ENCODE measurements around the gene DOHH. TPM values are rescaled to one million over a fixed set of nuclear protein-coding genes. Genes with fewer than 3 reads are reported as not detected.

The DOHH gene
- total and polyA plus RNA-seq, 2 donors (not counting 3 experiments of a cell fraction or from before 2014, with no cell fraction given) = 8.7 to 15.2 TPM

- FAIRE-seq = no peak
- H3K9me1 ChIP-seq (replicated peaks; ENCODE audit: control insufficient read depth, extremely low read depth, insufficient read depth, low read length) = no peaks in the 10 kb centered on the region
- dilution Hi-C loops (cut with MboI; ENCODE audit: extremely low pct_ligation_motif_present, low sequenced_read_pairs) = no loop called here
- no peaks in the 10 kb centered on the region for H3K36me3 ChIP-seq (ENCODE audit: control insufficient read depth in 2 of 2, extremely low read depth in 1 of 2, insufficient read depth in 2 of 2, low read length in 2 of 2)
- BruUV-seq (replicated peaks) = no TSS peak
- H3K27me3 ChIP-seq (ENCODE audit: control insufficient read depth in 2 of 2, insufficient read depth in 2 of 2, low read length in 2 of 2) = peaks cover 3 to 11% of the 10 kb centered on the region in 2 experiments
- no peaks in the 10 kb centered on the region for H3K9me3 ChIP-seq (replicated peaks; ENCODE audit: control insufficient read depth, insufficient read depth, low read length)
- H3K4me2 ChIP-seq (ENCODE audit: insufficient read depth, low read length) = no peak within 1 kb of the TSS
- no peak within 1 kb of the TSS for H3K4me3 ChIP-seq (replicated peaks in 1 of 3; ENCODE audit: insufficient read depth in 1 of 3, low read depth in 1 of 3, low read length in 3 of 3)
- intact Hi-C loops (cut with micrococcal nuclease) = no loop called here
- no peak within 1 kb of the TSS for H3K27ac ChIP-seq (ENCODE audit: insufficient read depth, low read depth, low read length)
- H2AFZ ChIP-seq (ENCODE audit: low read depth, low read length) = no peak within 1 kb of the TSS
- H3K79me2 ChIP-seq (ENCODE audit: control insufficient read depth, insufficient read depth, low read length) = no peaks in the 10 kb centered on the region
- H4K20me1 ChIP-seq (replicated peaks; ENCODE audit: control insufficient read depth, extremely low read depth, insufficient read depth, low read length) = no peaks in the 10 kb centered on the region
- no peak for DNase-seq (ENCODE audit: low read depth, low spot score)
- TF ChIP-seq POLR2A (IDR thresholded peaks at IDR 0.05; ENCODE audit: low read depth, low read length) (no peak), FOS (IDR thresholded peaks at IDR 0.05; ENCODE audit: borderline replicate concordance, insufficient read depth, low read length) (no peak), MYC (IDR thresholded peaks at IDR 0.05; ENCODE audit: low read depth, low read length) (no peak), EZH2 (IDR thresholded peaks at IDR 0.05; ENCODE audit: borderline replicate concordance, low read depth, low read length, severe bottlenecking) (no peak)
- H3K9ac ChIP-seq (replicated peaks; ENCODE audit: extremely low read depth, insufficient read depth, low read length) = no peak within 1 kb of the TSS
- ChIA-PET POLR2A (no interaction called here), CTCF (interaction anchor here (0.7 to 6.2 kb wide), 6 partner anchors 10 to 180 kb away, joined by 4 to 147 read pairs (median 13); no protein-coding TSS in a partner anchor)
- H3K4me1 ChIP-seq (ENCODE audit: control insufficient read depth, extremely low read depth, insufficient read depth, low read length) = no peaks in the 10 kb centered on the region
Measured at GRCh38 chr19:3483226-3483628, 17.2 kb downstream of the DOHH start, which contains the start of gene SMIM44. TSS of gene SMIM44 (minus strand) at chr19:3483441. CDS start at chr19:3483403, 38 bp downstream.

- ChIA-PET POLR2A (no interaction called here), CTCF (interaction anchor here (1.4 to 6.2 kb wide), 5 partner anchors 10 to 179 kb away, joined by 5 to 147 read pairs (median 20); no protein-coding TSS in a partner anchor)
- Histone ChIP-seq H3K9me3 (replicated peaks; ENCODE audit: control insufficient read depth, insufficient read depth, low read length) (no peaks in the 10 kb centered on the region), H3K79me2 (ENCODE audit: control insufficient read depth, insufficient read depth, low read length) (no peaks in the 10 kb centered on the region), H3K27me3 (ENCODE audit: control insufficient read depth in 2 of 2, insufficient read depth in 2 of 2, low read length in 2 of 2) (peaks cover 3 to 11% of the 10 kb centered on the region in 2 experiments), H3K4me1 (ENCODE audit: control insufficient read depth, extremely low read depth, insufficient read depth, low read length) (no peaks in the 10 kb centered on the region), H4K20me1 (replicated peaks; ENCODE audit: control insufficient read depth, extremely low read depth, insufficient read depth, low read length) (no peaks in the 10 kb centered on the region), H2AFZ (ENCODE audit: low read depth, low read length) (no peak overlapping the region), H3K4me3 (replicated peaks in 1 of 3; ENCODE audit: insufficient read depth in 1 of 3, low read depth in 1 of 3, low read length in 3 of 3) (no peak overlapping the region), H3K27ac (ENCODE audit: insufficient read depth, low read depth, low read length) (no peak overlapping the region), H3K4me2 (ENCODE audit: insufficient read depth, low read length) (no peak overlapping the region), H3K9me1 (replicated peaks; ENCODE audit: control insufficient read depth, extremely low read depth, insufficient read depth, low read length) (no peaks in the 10 kb centered on the region), H3K9ac (replicated peaks; ENCODE audit: extremely low read depth, insufficient read depth, low read length) (no peak overlapping the region), H3K36me3 (ENCODE audit: control insufficient read depth in 2 of 2, extremely low read depth in 1 of 2, insufficient read depth in 2 of 2, low read length in 2 of 2) (no peaks in the 10 kb centered on the region)
- dilution Hi-C loops (cut with MboI; ENCODE audit: extremely low pct_ligation_motif_present, low sequenced_read_pairs) = no loop called here
- BruUV-seq (replicated peaks) = no TSS peak
- no peak for FAIRE-seq
- intact Hi-C loops (cut with micrococcal nuclease) = no loop called here
- DNase-seq (ENCODE audit: low read depth, low spot score) = no peak
- TF ChIP-seq POLR2AphosphoS5 (IDR thresholded peaks at IDR 0.05; ENCODE audit: insufficient read depth, low read depth, low read length) (no peak), POLR2A (IDR thresholded peaks at IDR 0.05; ENCODE audit: low read depth, low read length) (no peak), JUN (IDR thresholded peaks at IDR 0.05; ENCODE audit: borderline replicate concordance, insufficient read depth, insufficient read length, low read depth) (no peak), GATA2 (IDR thresholded peaks at IDR 0.05; ENCODE audit: insufficient read depth, insufficient read length, low read depth, low read length) (no peak), CTCF (IDR thresholded peaks at IDR 0.05; ENCODE audit: extremely low read depth in 1 of 2, insufficient read depth in 1 of 2, low read depth in 1 of 2, low read length in 2 of 2) (no peak), MYC (IDR thresholded peaks at IDR 0.05; ENCODE audit: low read depth, low read length) (no peak), EZH2 (IDR thresholded peaks at IDR 0.05; ENCODE audit: borderline replicate concordance, low read depth, low read length, severe bottlenecking) (no peak), FOS (IDR thresholded peaks at IDR 0.05; ENCODE audit: borderline replicate concordance, insufficient read depth, low read length) (no peak), MAX (IDR thresholded peaks at IDR 0.05; ENCODE audit: insufficient read depth, insufficient read length) (no peak)
Measured at GRCh38 chr19:3482507-3483225, 17.8 kb downstream of the DOHH start.

All from endothelial cell of umbilical vein (primary cell).